Tibial nerve (tissue), 4 donors: ENCODE data around the gene LONRF3. TPM values are rescaled to one million over a fixed set of nuclear protein-coding genes. Genes with fewer than 3 reads are reported as not detected.

Experiments used
- DNase-seq, 2 donors: peaks; one replicate each; pipeline ENCODE4 v3.0.0-alpha.2; 2019; ENCODE audit warnings: low spot score in 2 of 2
- H3K27ac ChIP-seq, 4 donors: fragments of 200-600 bp; sonication (generic) in 3 of 4; one replicate each; pipeline ENCODE4 v1.5.1; 2017 to 2019; ENCODE audit warnings: mild to moderate bottlenecking in 1 of 4
- H3K27me3 ChIP-seq, 2 donors: fragments of 200-600 bp; sonication (generic) in 1 of 2; one replicate each; pipeline versions ENCODE4 v1.5.1 to v1.6.0; 2017 to 2019
- H3K36me3 ChIP-seq, 3 donors: fragments of 200-600 bp; sonication (generic); one replicate each; pipeline ENCODE4 v1.5.1; 2018 to 2019
- H3K4me1 ChIP-seq, 4 donors: fragments of 200-600 bp; sonication (generic) in 3 of 4; one replicate each; pipeline ENCODE4 v1.5.1; 2017 to 2019
- H3K4me3 ChIP-seq, 4 donors: fragments of 200-600 bp; sonication (generic) in 3 of 4; one replicate each; pipeline ENCODE4 v1.5.1; 2017 to 2019; ENCODE audit warnings: mild to moderate bottlenecking in 1 of 4, moderate library complexity in 1 of 4
- H3K9me3 ChIP-seq, 4 donors: fragments of 200-600 bp; sonication (generic) in 3 of 4; one replicate each; pipeline ENCODE4 v1.5.1; 2017 to 2019
- CTCF ChIP-seq, 5 experiments: fragments of 200-600 bp in 3 of 5; fragments of 450-650 bp in 2 of 5; sonication (generic) in 3 of 5; IDR thresholded peaks; one replicate each; pipeline ENCODE4 v1.5.1; 2016 to 2019; ENCODE audit warnings: antibody characterized with exemption in 5 of 5, mild to moderate bottlenecking in 3 of 5, moderate library complexity in 2 of 5
- EP300 ChIP-seq, 2 donors: sonication (generic); formaldehyde crosslinking; IDR thresholded peaks; one replicate each; pipeline ENCODE4 v1.6.1; 2017; ENCODE audit warnings: antibody characterized with exemption in 2 of 2, mild to moderate bottlenecking in 1 of 2
- POLR2A ChIP-seq, 2 donors: fragments of 450-650 bp; IDR thresholded peaks; one replicate each; pipeline ENCODE4 v1.6.1; 2017; ENCODE audit warnings: antibody characterized with exemption in 2 of 2, mild to moderate bottlenecking in 2 of 2, moderate library complexity in 2 of 2
- WGBS, 2 donors: methylation state at CpG; one replicate each; pipeline ENCODE4 v1.1.5; 2018; 5-methylcytosine and 5-hydroxymethylcytosine counted together
- total RNA-seq, 4 donors: library from RNA; depleted of rRNA; stranded (reverse); fragments of >200 nt; gene quantifications; one replicate each; pipeline ENCODE4 v1.1.0, GENCODE V29; 2016

Gene LONRF3
- total RNA-seq, 4 donors from 2014 or later: 12.2 to 20.4 (median 19.2) TPM

DNA sequence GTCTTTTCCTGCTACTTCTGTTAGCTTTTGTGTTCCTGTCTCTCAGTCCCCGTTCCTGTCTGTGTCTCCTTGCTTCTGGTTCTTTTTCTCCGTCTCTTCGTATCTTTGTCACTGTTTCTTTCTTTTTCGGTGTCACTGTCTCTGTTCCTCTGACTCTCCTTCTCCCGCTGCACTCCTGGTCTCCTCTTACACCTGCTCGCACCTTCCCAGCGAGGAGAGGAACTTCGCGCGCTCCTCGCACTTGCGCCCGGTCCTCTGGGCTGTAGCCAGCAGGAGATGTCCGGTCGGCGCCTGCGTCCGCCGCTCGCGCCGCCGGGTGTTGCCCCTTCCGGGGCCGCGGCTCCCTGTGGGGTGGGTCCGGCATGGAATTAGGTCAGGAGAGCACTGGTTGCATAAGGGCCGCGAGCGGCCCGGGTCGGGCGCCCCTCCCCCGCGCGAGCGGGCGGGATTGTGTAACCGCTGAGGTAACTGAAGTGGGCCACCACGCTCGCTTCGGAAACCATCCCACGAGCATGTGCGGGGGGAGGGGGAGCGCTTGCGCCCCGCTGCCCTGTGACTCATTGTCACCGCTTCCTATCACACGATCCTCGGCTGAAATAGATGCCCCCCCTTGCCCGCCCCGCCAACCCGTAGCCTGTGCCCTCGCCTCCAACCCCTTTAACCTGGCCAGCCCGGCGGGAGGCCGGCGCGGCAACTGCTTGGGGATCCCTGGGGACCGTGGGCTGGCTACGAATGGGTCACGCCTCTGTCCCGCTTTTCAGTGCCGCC lies 1.6 kb downstream of the LONRF3 start:
- Histone ChIP-seq H3K9me3 (no peaks in the 10 kb centered on the region), H3K4me3 (peak overlapping the region; percentile 38 to 66 (median 50)), H3K36me3 (no peaks in the 10 kb centered on the region), H3K27ac (peak overlapping the region; percentile 18 to 83 (median 73)), H3K4me1 (peaks cover 0 to 12% (median 0%) of the 10 kb centered on the region in 4 donors), H3K27me3 (peaks cover 0 to 22% of the 10 kb centered on the region in 2 donors)
- 0 to 52% methylated on average over 13 to 63 of the region's 64 CpGs for WGBS, 2 donors
- peak; percentile 13 to 28 for TF ChIP-seq POLR2A (IDR thresholded peaks at IDR 0.05)
- TF ChIP-seq EP300 (IDR thresholded peaks at IDR 0.05): peak in 1 of 2 donors; percentile 54
- TF ChIP-seq CTCF (IDR thresholded peaks at IDR 0.05): no peak
- DNase-seq: peak; percentile 61 to 65

DNA sequence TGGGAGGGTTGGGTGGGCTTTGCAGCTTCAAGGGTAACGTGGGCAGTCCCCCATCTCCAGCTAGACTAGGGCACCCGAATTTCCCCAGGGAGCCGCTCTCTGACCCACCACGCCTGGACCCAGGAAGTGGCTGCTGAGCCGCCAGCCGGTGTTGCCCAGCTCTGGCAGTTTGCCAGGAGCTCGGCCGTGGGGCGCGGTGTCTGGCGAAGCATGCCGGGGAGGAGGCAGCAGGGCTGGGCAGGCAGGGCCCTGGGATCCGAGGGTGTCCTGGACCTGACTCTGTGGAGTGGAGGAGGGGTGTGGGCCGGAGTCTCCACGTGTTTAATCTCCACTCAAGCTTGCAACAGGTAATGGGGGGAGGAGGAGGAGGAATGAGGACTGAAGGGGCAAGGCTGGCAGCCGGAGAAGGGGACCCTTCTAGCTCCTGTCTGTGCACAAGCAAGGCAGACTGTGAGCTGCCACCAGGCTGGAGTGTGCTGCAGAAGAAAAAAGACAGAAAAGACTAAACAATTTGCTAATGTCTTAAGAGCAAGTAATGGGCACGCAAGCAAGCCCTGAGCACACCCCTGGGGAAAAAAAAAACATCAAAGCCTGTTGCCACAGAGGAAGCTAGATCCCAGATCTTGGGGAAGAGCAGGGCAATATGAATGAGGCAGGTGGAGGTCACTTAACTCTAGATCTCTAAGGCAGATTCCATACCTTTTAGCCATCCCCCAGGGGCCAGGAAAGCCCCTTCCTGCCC lies 2.4 kb downstream of the LONRF3 start:
- H3K4me1 ChIP-seq: peaks cover 0 to 12% (median 0%) of the 10 kb centered on the region in 4 donors
- no peak for DNase-seq
- TF ChIP-seq CTCF (IDR thresholded peaks at IDR 0.05) (no peak), POLR2A (IDR thresholded peaks at IDR 0.05) (no peak), EP300 (IDR thresholded peaks at IDR 0.05) (no peak)

DNA sequence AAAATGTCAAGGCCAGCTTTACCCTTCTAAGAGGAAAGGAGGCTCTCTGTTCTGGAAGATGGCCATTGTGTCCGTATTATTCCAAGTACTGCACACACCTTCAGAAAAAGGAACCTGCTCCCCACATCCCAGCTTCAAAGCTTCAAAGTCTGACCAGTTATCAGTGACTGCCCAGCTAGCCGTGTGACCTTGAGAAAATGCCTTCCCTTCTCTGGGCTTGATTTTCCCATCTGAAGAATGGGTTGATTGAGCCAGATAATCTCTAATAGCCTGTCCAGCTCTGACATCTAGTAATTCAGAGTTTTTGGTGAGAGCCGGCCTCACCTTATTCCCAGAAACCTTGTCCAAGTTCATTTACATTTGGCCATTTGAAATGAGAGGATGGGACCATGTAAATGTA lies 3.0 kb downstream of the LONRF3 start:
- WGBS, 2 donors: 76 to 96% methylated on average over 3 of the region's 3 CpGs
- Histone ChIP-seq H3K4me1 (peaks cover 0 to 12% (median 0%) of the 10 kb centered on the region in 4 donors), H3K4me3 (no peak overlapping the region), H3K27ac (no peak overlapping the region), H3K9me3 (no peaks in the 10 kb centered on the region), H3K27me3 (peaks cover 0 to 16% of the 10 kb centered on the region in 2 donors), H3K36me3 (no peaks in the 10 kb centered on the region)
- DNase-seq: no peak
- TF ChIP-seq CTCF (IDR thresholded peaks at IDR 0.05): no peak
- TF ChIP-seq EP300 (IDR thresholded peaks at IDR 0.05): no peak
- no peak for TF ChIP-seq POLR2A (IDR thresholded peaks at IDR 0.05)

More for the DNA sequence above, 2.4 kb downstream of the LONRF3 start:
- H3K36me3 ChIP-seq: no peaks in the 10 kb centered on the region
- no peaks in the 10 kb centered on the region for H3K9me3 ChIP-seq
- 31 to 51% methylated on average over 8 to 17 of the region's 17 CpGs for WGBS, 2 donors
- peak overlapping the region; percentile 38 to 66 (median 50) for H3K4me3 ChIP-seq
- peaks cover 0 to 22% of the 10 kb centered on the region in 2 donors for H3K27me3 ChIP-seq
- peak overlapping the region; percentile 18 to 83 (median 72) for H3K27ac ChIP-seq

DNA sequence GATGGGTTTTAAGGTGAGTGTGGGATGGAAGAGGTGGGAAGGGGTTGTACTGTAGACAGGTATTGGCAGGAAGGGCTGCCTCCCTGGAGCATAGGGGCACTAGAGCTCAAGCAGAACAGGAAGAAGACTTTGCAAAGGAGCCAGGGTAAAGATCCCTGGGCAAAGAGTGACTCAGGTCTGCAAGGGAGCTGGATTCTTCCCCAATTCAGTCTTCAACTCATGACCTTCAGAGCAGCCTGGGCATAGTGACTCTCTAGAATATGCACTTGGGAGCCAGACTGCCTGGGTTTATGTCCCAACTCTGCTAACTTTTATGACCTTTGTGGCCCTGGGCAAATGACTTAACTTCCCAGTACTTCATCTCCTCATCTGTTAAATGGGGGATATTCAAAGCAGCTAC lies 4.0 kb downstream of the LONRF3 start:
- H3K36me3 ChIP-seq: no peaks in the 10 kb centered on the region
- no peaks in the 10 kb centered on the region for H3K9me3 ChIP-seq
- H3K27ac ChIP-seq: no peak overlapping the region
- H3K4me3 ChIP-seq: no peak overlapping the region
- peaks cover 0 to 8% of the 10 kb centered on the region in 2 donors for H3K27me3 ChIP-seq
- TF ChIP-seq CTCF (IDR thresholded peaks at IDR 0.05) (no peak), EP300 (IDR thresholded peaks at IDR 0.05) (no peak), POLR2A (IDR thresholded peaks at IDR 0.05) (no peak)
- H3K4me1 ChIP-seq: peaks cover 0 to 7% (median 0%) of the 10 kb centered on the region in 4 donors
- no peak for DNase-seq

- Histone ChIP-seq H3K36me3 (no peaks in the 10 kb centered on the region), H3K27me3 (no peaks in the 10 kb centered on the region), H3K4me1 (no peaks in the 10 kb centered on the region), H3K27ac (no peak overlapping the region), H3K9me3 (no peaks in the 10 kb centered on the region), H3K4me3 (no peak overlapping the region)
- WGBS, 2 donors: 65 to 71% methylated on average over 1 of the region's 1 CpG
- no peak for TF ChIP-seq POLR2A (IDR thresholded peaks at IDR 0.05)
- TF ChIP-seq CTCF (IDR thresholded peaks at IDR 0.05): no peak
- TF ChIP-seq EP300 (IDR thresholded peaks at IDR 0.05): no peak
- DNase-seq: no peak
These were observed 6.3 kb downstream of the LONRF3 start for GRCh38 chrX:118980761-118981160.
